ENCODE measurements around the gene TAOK3. TPM values are rescaled to one million over a fixed set of nuclear protein-coding genes. Genes with fewer than 3 reads are reported as not detected.

Gene TAOK3
- total RNA-seq, 1 experiment from 2014 or later = 17.7 TPM

GRCh38 chr12:118328486-118329330, 44.0 kb downstream of the TAOK3 start:
- Mint-ChIP-seq H3K9me3 (ENCODE audit: unreplicated experiment) (peaks cover 9% of the 10 kb centered on the region), H3K36me3 (ENCODE audit: insufficient read depth, unreplicated experiment) (no peaks in the 10 kb centered on the region), H3K4me1 (ENCODE audit: low read depth, unreplicated experiment) (peaks cover 7% of the 10 kb centered on the region), H3K4me3 (ENCODE audit: unreplicated experiment) (no peak overlapping the region), H3K27me3 (ENCODE audit: insufficient read depth, unreplicated experiment) (no peaks in the 10 kb centered on the region), H3K27ac (ENCODE audit: unreplicated experiment) (no peak overlapping the region)
- ChIA-PET POLR2A (no interaction called here), CTCF (no interaction called here)
- Histone ChIP-seq H3K27me3 (replicated peaks; ENCODE audit: control insufficient read depth, insufficient read depth, low read length) (no peaks in the 10 kb centered on the region), H3K4me1 (no peaks in the 10 kb centered on the region), H3K36me3 (ENCODE audit: control insufficient read depth, insufficient read depth, low read length) (no peaks in the 10 kb centered on the region), H3K9me3 (no peaks in the 10 kb centered on the region), H3K4me3 (ENCODE audit: low read depth, low read length) (no peak overlapping the region)
- no peak for DNase-seq
- no peak for TF ChIP-seq CTCF (IDR thresholded peaks at IDR 0.05; ENCODE audit: insufficient read depth in 1 of 2, low read depth in 1 of 2, low read length in 1 of 2, severe bottlenecking in 1 of 2, unreplicated experiment in 1 of 2)
- BruUV-seq (replicated peaks) = no TSS peak
- intact Hi-C loops (cut with micrococcal nuclease; ENCODE audit: unreplicated experiment) = no loop called here

GRCh38 chr12:118327391-118327790, 45.3 kb downstream of the TAOK3 start:
- TF ChIP-seq CTCF (IDR thresholded peaks at IDR 0.05; ENCODE audit: insufficient read depth in 1 of 2, low read depth in 1 of 2, low read length in 1 of 2, severe bottlenecking in 1 of 2, unreplicated experiment in 1 of 2) = no peak
- Histone ChIP-seq H3K27me3 (replicated peaks; ENCODE audit: control insufficient read depth, insufficient read depth, low read length) (no peaks in the 10 kb centered on the region), H3K9me3 (no peaks in the 10 kb centered on the region), H3K36me3 (ENCODE audit: control insufficient read depth, insufficient read depth, low read length) (no peaks in the 10 kb centered on the region), H3K4me3 (ENCODE audit: low read depth, low read length) (no peak overlapping the region), H3K4me1 (no peaks in the 10 kb centered on the region)
- no TSS peak for BruUV-seq (replicated peaks)
- intact Hi-C loops (cut with micrococcal nuclease; ENCODE audit: unreplicated experiment) = no loop called here
- Mint-ChIP-seq H3K27me3 (ENCODE audit: insufficient read depth, unreplicated experiment) (no peaks in the 10 kb centered on the region), H3K9me3 (ENCODE audit: unreplicated experiment) (peaks cover 9% of the 10 kb centered on the region), H3K36me3 (ENCODE audit: insufficient read depth, unreplicated experiment) (no peaks in the 10 kb centered on the region), H3K4me3 (ENCODE audit: unreplicated experiment) (no peak overlapping the region), H3K4me1 (ENCODE audit: low read depth, unreplicated experiment) (peaks cover 7% of the 10 kb centered on the region), H3K27ac (ENCODE audit: unreplicated experiment) (no peak overlapping the region)
- ChIA-PET CTCF (no interaction called here), POLR2A (no interaction called here)
- DNase-seq = no peak

- TF ChIP-seq CTCF (IDR thresholded peaks at IDR 0.05; ENCODE audit: insufficient read depth in 1 of 2, low read depth in 1 of 2, low read length in 1 of 2, severe bottlenecking in 1 of 2, unreplicated experiment in 1 of 2) = no peak
- H3K9me3 Mint-ChIP-seq (ENCODE audit: unreplicated experiment) = peaks cover 9% of the 10 kb centered on the region
Measured at GRCh38 chr12:118326991-118327390, 45.7 kb downstream of the TAOK3 start.

More at GRCh38 chr12:118326991-118327390, 45.7 kb downstream of the TAOK3 start:
- POLR2A ChIA-PET = no interaction called here
- CTCF ChIA-PET = no interaction called here
- no TSS peak for BruUV-seq (replicated peaks)
- H3K9me3 ChIP-seq = no peaks in the 10 kb centered on the region
- intact Hi-C loops (cut with micrococcal nuclease; ENCODE audit: unreplicated experiment) = no loop called here
- H3K27ac Mint-ChIP-seq (ENCODE audit: unreplicated experiment) = no peak overlapping the region
- DNase-seq = no peak
- no peaks in the 10 kb centered on the region for H3K36me3 Mint-ChIP-seq (ENCODE audit: insufficient read depth, unreplicated experiment)
- peaks cover 7% of the 10 kb centered on the region for H3K4me1 Mint-ChIP-seq (ENCODE audit: low read depth, unreplicated experiment)
- H3K4me3 ChIP-seq (ENCODE audit: low read depth, low read length) = no peak overlapping the region
- no peaks in the 10 kb centered on the region for H3K36me3 ChIP-seq (ENCODE audit: control insufficient read depth, insufficient read depth, low read length)
- H3K4me3 Mint-ChIP-seq (ENCODE audit: unreplicated experiment) = no peak overlapping the region
- no peaks in the 10 kb centered on the region for H3K27me3 Mint-ChIP-seq (ENCODE audit: insufficient read depth, unreplicated experiment)
- H3K27me3 ChIP-seq (replicated peaks; ENCODE audit: control insufficient read depth, insufficient read depth, low read length) = no peaks in the 10 kb centered on the region
- H3K4me1 ChIP-seq = no peaks in the 10 kb centered on the region
